Thoracic aorta (tissue), 2 donors: ENCODE data around the gene ENHO. TPM values are rescaled to one million over a fixed set of nuclear protein-coding genes. Genes with fewer than 3 reads are reported as not detected.

Experiments
- ATAC-seq: fragments of 150-250 bp; one replicate; pipeline ENCODE4 v1.8.0; 2017; ENCODE audit warnings: low read depth; ENCODE audit not compliant: insufficient number of reproducible peaks, low FRiP score
- DNase-seq: peaks from one replicate; pipeline ENCODE4 v3.0.0-alpha.2; 2020; ENCODE audit warnings: low spot score
- H3K27ac ChIP-seq, 2 donors: fragments of 200-600 bp; sonication (generic); 1 replicate in 1 of 2; 2 replicates in 1 of 2; pipeline ENCODE4 v1.5.1; 2016; ENCODE audit warnings: mild to moderate bottlenecking in 2 of 2, moderate library complexity in 2 of 2
- H3K27me3 ChIP-seq: fragments of 200-600 bp; sonication (generic); replicated peaks from 2 replicates; pipeline ENCODE4 v1.6.0; 2016; ENCODE audit warnings: mild to moderate bottlenecking; ENCODE audit not compliant: insufficient read depth
- H3K36me3 ChIP-seq: fragments of 200-600 bp; sonication (generic); one replicate; pipeline ENCODE4 v1.5.1; 2016
- H3K4me1 ChIP-seq, 2 donors: fragments of 200-600 bp; sonication (generic); 1 replicate in 1 of 2; 2 replicates in 1 of 2; pipeline versions ENCODE4 v1.5.1 to v1.6.0; 2016; ENCODE audit warnings: low read depth in 2 of 2, mild to moderate bottlenecking in 1 of 2; ENCODE audit not compliant: control insufficient read depth in 1 of 2
- H3K4me3 ChIP-seq: fragments of 200-600 bp; sonication (generic); 2 replicates; pipeline ENCODE4 v1.5.1; 2016; ENCODE audit warnings: mild to moderate bottlenecking
- H3K9me3 ChIP-seq: fragments of 200-600 bp; sonication (generic); 2 replicates; pipeline ENCODE4 v1.5.1; 2016
- CTCF ChIP-seq: fragments of 200-600 bp; sonication (generic); IDR thresholded peaks from one replicate; pipeline ENCODE4 v1.5.1; 2019; ENCODE audit warnings: antibody characterized with exemption
- total RNA-seq, 2 donors: library from RNA; depleted of rRNA; stranded (reverse); fragments of >200 nt; gene quantifications; one replicate each; pipeline versions ENCODE4 v1.1.0 to v1.2.3, GENCODE V29; 2016

The ENHO gene
- total RNA-seq, 2 donors from 2014 or later = not detected

GRCh38 chr9:34510497-34511468 is 12.0 kb downstream of the ENHO start:
- Histone ChIP-seq H3K27ac (no peak overlapping the region), H3K4me1 (no peaks in the 10 kb centered on the region), H3K27me3 (no peaks in the 10 kb centered on the region), H3K4me3 (no peak overlapping the region), H3K36me3 (no peaks in the 10 kb centered on the region), H3K9me3 (no peaks in the 10 kb centered on the region)
- DNase-seq = no peak
- TF ChIP-seq CTCF = no peak
- ATAC-seq = no peak

- Histone ChIP-seq H3K9me3 (no peaks in the 10 kb centered on the region), H3K4me1 (no peaks in the 10 kb centered on the region), H3K27ac (no peak overlapping the region), H3K4me3 (no peak overlapping the region), H3K27me3 (no peaks in the 10 kb centered on the region), H3K36me3 (no peaks in the 10 kb centered on the region)
- DNase-seq = no peak
- ATAC-seq = no peak
- no peak for TF ChIP-seq CTCF
Observed at GRCh38 chr9:34508951-34509350, 13.8 kb downstream of the ENHO start.

- no peaks in the 10 kb centered on the region for H3K9me3 ChIP-seq
- no peaks in the 10 kb centered on the region for H3K36me3 ChIP-seq
- ATAC-seq (no peak), DNase-seq (no peak)
- no peak overlapping the region for H3K27ac ChIP-seq
- H3K27me3 ChIP-seq = no peaks in the 10 kb centered on the region
- H3K4me1 ChIP-seq = peaks cover 0 to 3% of the 10 kb centered on the region in 2 donors
- H3K4me3 ChIP-seq = no peak overlapping the region
- TF ChIP-seq CTCF = no peak
Observed at GRCh38 chr9:34508463-34508862, 14.3 kb downstream of the ENHO start.

- ATAC-seq = no peak
- no peaks in the 10 kb centered on the region for H3K27me3 ChIP-seq
- no peak overlapping the region for H3K27ac ChIP-seq
- no peak overlapping the region for H3K4me3 ChIP-seq
- no peak for DNase-seq
- H3K4me1 ChIP-seq = peaks cover 3 to 7% of the 10 kb centered on the region in 2 donors
- TF ChIP-seq CTCF = no peak
- no peaks in the 10 kb centered on the region for H3K9me3 ChIP-seq
- no peaks in the 10 kb centered on the region for H3K36me3 ChIP-seq
Observed at GRCh38 chr9:34507966-34508365, 14.8 kb downstream of the ENHO start.

GRCh38 chr9:34507556-34507955 is 15.2 kb downstream of the ENHO start:
- no peak for DNase-seq
- no peak for TF ChIP-seq CTCF
- no peak for ATAC-seq
- Histone ChIP-seq H3K4me3 (no peak overlapping the region), H3K27ac (no peak overlapping the region), H3K4me1 (peaks cover 7 to 11% of the 10 kb centered on the region in 2 donors), H3K36me3 (no peaks in the 10 kb centered on the region), H3K9me3 (no peaks in the 10 kb centered on the region), H3K27me3 (no peaks in the 10 kb centered on the region)
